RWPE2 (cell line): ENCODE measurements around the gene DIAPH3.
"Not testable (repeated sequence)": the region's sequence is repeated elsewhere in the genome, so short reads cannot be mapped to it uniquely, and the experiment has no call there.

Experiments used
- ATAC-seq: fragments of 200-7000 bp; cut with Tn5 transposase; 3 replicates; pipeline ENCODE4 v1.9.1; 2021; ENCODE audit warnings: low read depth
- DNase-seq: peaks from one replicate; pipeline ENCODE4 v3.0.0-alpha.2; 2020; ENCODE audit warnings: low spot score
- H3K27ac ChIP-seq: fragments of 450-650 bp; 2 replicates; pipeline ENCODE4 v1.5.1; 2017; ENCODE audit warnings: mild to moderate bottlenecking; ENCODE audit not compliant: poor library complexity, severe bottlenecking
- H3K27me3 ChIP-seq: fragments of 250-450 bp; sonication (Bioruptor Pico); 2 replicates; pipeline ENCODE4 v1.5.1; 2021; ENCODE audit warnings: mild to moderate bottlenecking, moderate library complexity; ENCODE audit not compliant: insufficient read depth, poor library complexity, severe bottlenecking
- H3K36me3 ChIP-seq: fragments of 250-450 bp; sonication (Bioruptor Pico); 2 replicates; pipeline ENCODE4 v1.5.1; 2020; ENCODE audit warnings: low read depth, mild to moderate bottlenecking, moderate library complexity
- H3K4me1 ChIP-seq: fragments of 250-450 bp; sonication (Bioruptor Pico); 2 replicates; pipeline ENCODE4 v1.5.1; 2021; ENCODE audit warnings: mild to moderate bottlenecking, moderate library complexity; ENCODE audit not compliant: insufficient read depth, poor library complexity, severe bottlenecking
- H3K4me3 ChIP-seq: fragments of 250-450 bp; sonication (Bioruptor Pico); 2 replicates; pipeline ENCODE4 v1.5.1; 2021; ENCODE audit warnings: mild to moderate bottlenecking, moderate library complexity; ENCODE audit not compliant: severe bottlenecking
- H3K9me3 ChIP-seq: fragments of 250-450 bp; sonication (Bioruptor Pico); 2 replicates; pipeline ENCODE4 v1.5.1; 2021; ENCODE audit warnings: mild to moderate bottlenecking, moderate library complexity; ENCODE audit not compliant: severe bottlenecking
- TF ChIP-seq, protein P1 (sequence below): fragments of 450-650 bp; IDR thresholded peaks from one replicate; pipeline ENCODE4 v1.5.1; 2017; ENCODE audit warnings: mild to moderate bottlenecking, moderate library complexity; ENCODE audit not compliant: poor library complexity, severe bottlenecking

The DIAPH3 gene

DNA sequence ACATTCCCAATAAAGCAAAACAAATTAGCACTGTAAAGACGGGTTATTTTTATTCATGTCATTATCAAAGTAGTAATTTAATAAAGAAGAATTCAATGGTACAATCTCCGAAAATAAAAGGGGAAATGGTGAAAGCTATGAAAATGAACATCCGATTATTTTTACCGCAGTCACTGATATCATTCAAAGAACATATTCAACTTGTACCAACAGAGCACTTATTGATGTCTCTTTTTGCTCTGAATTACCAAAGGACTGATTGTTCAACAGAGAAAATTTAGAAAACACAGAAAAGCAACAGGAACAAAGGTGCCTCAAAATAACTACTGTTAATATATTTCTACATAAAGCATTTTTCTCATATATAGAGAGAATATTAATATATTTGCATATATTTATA lies 119.4 kb downstream of the DIAPH3 start:
- H3K27ac ChIP-seq, result no peak overlapping the region
- ATAC-seq (no peak), DNase-seq (no peak)
- no peak overlapping the region for H3K4me3 ChIP-seq
- H3K9me3 ChIP-seq, result no peaks in the 10 kb centered on the region
- no peaks in the 10 kb centered on the region for H3K27me3 ChIP-seq
- TF ChIP-seq, protein P1, sequence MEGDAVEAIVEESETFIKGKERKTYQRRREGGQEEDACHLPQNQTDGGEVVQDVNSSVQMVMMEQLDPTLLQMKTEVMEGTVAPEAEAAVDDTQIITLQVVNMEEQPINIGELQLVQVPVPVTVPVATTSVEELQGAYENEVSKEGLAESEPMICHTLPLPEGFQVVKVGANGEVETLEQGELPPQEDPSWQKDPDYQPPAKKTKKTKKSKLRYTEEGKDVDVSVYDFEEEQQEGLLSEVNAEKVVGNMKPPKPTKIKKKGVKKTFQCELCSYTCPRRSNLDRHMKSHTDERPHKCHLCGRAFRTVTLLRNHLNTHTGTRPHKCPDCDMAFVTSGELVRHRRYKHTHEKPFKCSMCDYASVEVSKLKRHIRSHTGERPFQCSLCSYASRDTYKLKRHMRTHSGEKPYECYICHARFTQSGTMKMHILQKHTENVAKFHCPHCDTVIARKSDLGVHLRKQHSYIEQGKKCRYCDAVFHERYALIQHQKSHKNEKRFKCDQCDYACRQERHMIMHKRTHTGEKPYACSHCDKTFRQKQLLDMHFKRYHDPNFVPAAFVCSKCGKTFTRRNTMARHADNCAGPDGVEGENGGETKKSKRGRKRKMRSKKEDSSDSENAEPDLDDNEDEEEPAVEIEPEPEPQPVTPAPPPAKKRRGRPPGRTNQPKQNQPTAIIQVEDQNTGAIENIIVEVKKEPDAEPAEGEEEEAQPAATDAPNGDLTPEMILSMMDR, result no peak
- H3K4me1 ChIP-seq, result no peaks in the 10 kb centered on the region
- peaks cover 10% of the 10 kb centered on the region for H3K36me3 ChIP-seq

DNA sequence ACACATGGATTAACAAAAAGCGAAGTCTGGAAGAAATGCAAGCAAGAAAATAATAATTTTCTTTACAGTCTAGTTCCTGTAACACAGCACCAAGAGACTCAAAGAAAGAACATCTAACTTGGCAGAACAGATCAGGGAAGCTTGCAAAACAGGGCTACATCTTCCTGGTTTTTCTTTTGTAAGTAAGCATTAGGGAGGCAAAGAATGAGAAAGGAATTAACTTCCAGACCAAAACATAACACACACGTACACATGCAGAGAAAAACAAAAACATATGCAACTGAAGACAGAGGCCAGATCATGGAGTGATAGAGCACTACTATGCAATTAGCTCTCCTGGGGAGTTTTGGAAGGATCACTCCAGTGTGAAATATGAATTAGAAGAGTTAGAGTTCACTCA lies 120.5 kb downstream of the DIAPH3 start:
- TF ChIP-seq, protein P1, result no peak
- ATAC-seq (no peak), DNase-seq (no peak)

DNA sequence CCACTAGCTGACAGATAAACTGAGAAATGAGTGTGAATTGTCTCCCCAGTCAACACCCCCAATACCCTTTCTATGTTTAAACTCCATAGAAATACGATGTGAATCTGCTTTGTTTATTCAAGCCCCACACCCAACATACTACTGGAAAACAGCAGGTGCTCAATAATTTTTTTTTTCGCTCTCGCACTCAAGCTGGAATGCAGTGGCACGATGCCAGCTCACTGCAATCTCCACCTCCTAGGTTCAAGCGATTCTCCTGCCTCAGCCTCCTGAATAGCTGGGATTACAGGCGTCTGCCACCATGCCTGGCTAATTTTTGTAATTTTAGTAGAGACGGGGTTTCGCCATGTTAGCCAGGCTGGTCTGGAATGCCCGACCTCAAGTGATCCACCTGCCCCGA lies 123.1 kb downstream of the DIAPH3 start:
- not testable (repeated sequence) for H3K4me3 ChIP-seq, DNase-seq, H3K27me3 ChIP-seq, H3K9me3 ChIP-seq, H3K27ac ChIP-seq, H3K36me3 ChIP-seq, H3K4me1 ChIP-seq, ATAC-seq

More for the DNA sequence above, 120.5 kb downstream of the DIAPH3 start:
- no peaks in the 10 kb centered on the region for H3K9me3 ChIP-seq
- H3K4me1 ChIP-seq, result no peaks in the 10 kb centered on the region
- peaks cover 10% of the 10 kb centered on the region for H3K36me3 ChIP-seq
- no peak overlapping the region for H3K4me3 ChIP-seq
- H3K27me3 ChIP-seq, result no peaks in the 10 kb centered on the region
- no peak overlapping the region for H3K27ac ChIP-seq

DNA sequence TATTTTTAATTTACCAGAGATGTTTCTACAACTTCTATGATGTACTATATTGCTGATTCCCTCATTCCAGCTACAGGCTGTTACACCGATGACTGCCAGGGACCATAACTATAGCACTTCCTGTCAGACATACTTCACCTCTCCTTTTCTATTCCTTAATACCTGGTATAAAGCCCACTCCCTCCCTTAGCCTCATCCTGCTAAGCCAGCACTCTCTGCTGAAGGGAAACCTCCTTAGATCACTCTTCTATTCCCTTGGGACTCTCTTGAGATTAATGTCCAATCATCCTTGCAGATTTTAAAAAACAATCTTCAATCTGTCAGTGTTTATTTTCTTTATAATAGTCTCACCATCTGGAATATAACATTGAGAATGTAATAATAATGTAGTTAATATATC lies 127.9 kb downstream of the DIAPH3 start:
- H3K27me3 ChIP-seq, result no peaks in the 10 kb centered on the region
- H3K4me3 ChIP-seq, result no peak overlapping the region

DNA sequence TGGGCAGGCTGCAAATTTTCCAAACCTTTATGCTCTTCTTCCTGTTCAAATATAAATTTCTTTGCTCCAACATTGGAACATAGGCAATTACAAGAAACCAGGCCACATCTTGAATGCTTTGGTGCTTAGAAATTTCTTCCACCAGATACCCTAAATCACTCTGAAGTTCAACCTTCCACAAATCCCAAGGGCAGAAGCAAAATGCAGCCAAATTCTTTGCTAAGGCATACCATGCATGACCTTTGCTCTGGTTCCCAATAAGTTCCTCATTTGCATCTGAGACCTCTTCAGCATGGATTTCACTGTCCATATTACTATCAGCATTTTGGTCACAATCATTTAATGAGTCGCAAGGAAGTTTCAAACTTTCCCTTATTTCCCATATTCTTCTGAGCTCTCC lies 130.9 kb downstream of the DIAPH3 start:
- DNase-seq (no peak), ATAC-seq (no peak)
- Histone ChIP-seq H3K4me1 (no peaks in the 10 kb centered on the region), H3K36me3 (no peaks in the 10 kb centered on the region), H3K4me3 (no peak overlapping the region), H3K27me3 (no peaks in the 10 kb centered on the region), H3K9me3 (no peaks in the 10 kb centered on the region), H3K27ac (no peak overlapping the region)
- TF ChIP-seq, protein P1, result no peak

More for the DNA sequence above, 127.9 kb downstream of the DIAPH3 start:
- ATAC-seq (no peak), DNase-seq (no peak)
- Histone ChIP-seq H3K9me3 (no peaks in the 10 kb centered on the region), H3K36me3 (no peaks in the 10 kb centered on the region), H3K4me1 (no peaks in the 10 kb centered on the region), H3K27ac (no peak overlapping the region)
- TF ChIP-seq, protein P1, result no peak

DNA sequence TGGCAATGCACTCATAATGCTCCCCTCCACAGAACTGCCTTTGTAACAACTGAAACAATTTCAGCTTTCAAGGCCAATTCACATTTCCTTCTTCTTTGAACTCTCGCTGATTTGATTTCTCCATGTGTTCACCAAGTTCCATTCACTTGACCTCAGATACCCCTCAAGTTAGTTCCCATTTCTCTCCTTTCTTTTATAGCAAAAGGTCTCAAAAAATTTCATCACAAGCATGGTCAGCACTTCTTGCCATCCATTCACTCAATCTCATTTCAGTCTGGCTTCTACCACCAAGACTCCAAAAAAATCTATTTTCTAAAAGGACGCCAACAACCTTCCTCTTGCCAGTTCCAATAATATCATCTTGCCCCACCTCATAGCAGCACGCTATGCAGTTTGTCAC lies 135.7 kb downstream of the DIAPH3 start:
- Histone ChIP-seq H3K4me3 (no peak overlapping the region), H3K9me3 (no peaks in the 10 kb centered on the region), H3K27me3 (no peaks in the 10 kb centered on the region), H3K27ac (no peak overlapping the region), H3K36me3 (no peaks in the 10 kb centered on the region), H3K4me1 (no peaks in the 10 kb centered on the region)
- DNase-seq (no peak), ATAC-seq (no peak)
- TF ChIP-seq, protein P1, result no peak
